GM19452 (cell line): ENCODE measurements around the gene ACSM2A.
"Not testable (repeated sequence)": the region's sequence is repeated elsewhere in the genome, so short reads cannot be mapped to it uniquely, and the experiment has no call there.

ENCODE experiments used
- ATAC-seq: cut with Tn5 transposase; IDR thresholded peaks from one replicate; pipeline ENCODE4 v1.9.1; 2021; ENCODE audit not compliant: unreplicated experiment

The ACSM2A gene, protein sequence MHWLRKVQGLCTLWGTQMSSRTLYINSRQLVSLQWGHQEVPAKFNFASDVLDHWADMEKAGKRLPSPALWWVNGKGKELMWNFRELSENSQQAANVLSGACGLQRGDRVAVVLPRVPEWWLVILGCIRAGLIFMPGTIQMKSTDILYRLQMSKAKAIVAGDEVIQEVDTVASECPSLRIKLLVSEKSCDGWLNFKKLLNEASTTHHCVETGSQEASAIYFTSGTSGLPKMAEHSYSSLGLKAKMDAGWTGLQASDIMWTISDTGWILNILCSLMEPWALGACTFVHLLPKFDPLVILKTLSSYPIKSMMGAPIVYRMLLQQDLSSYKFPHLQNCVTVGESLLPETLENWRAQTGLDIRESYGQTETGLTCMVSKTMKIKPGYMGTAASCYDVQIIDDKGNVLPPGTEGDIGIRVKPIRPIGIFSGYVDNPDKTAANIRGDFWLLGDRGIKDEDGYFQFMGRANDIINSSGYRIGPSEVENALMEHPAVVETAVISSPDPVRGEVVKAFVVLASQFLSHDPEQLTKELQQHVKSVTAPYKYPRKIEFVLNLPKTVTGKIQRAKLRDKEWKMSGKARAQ

DNA sequence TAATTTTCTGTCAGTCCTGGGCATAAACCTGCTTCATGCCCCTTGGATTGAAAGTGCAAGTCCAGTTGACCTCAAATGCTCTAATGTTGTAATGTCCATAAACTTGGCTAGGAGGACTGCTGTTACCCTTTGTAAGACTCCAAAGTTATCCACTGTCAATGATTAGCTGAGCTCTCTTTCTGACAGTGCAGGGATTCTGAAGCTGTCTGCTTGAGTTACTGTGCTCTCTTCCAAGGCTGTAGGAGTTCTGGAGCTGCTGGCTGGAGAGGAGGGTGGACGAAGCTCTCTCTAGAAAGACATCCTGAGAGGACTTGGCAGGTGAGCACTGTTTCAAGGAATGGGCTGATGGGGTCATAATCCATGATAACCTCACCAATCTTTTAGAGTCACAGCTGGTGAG is at the start of gene ACSM2A:
ACSM2A (plus strand) TSS at position 158 of the 400 bp plus-strand sequence. CDS start 8,594 bp downstream, outside the sequence.
- not testable (repeated sequence) for ATAC-seq

DNA sequence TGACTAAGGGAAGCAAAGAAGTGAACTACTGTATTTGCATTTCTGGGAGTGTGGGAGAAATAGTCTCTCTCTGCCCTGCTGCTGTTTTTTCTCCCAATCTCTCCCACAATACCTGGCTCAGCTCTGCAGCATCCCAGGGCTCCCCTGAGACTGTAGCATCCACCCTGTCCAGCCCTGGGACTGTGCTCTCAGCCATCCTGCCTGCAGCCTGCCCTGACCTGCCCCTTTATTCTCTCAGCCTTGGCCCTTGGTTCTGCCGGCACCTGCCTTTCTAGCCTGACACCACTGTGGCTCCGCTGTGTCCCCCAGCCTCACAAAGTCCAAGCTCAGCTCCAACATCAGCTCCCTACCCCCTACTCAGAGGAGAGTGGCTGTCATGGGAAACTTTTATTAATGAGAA is 48.7 kb upstream of the ACSM2A start:
- ATAC-seq = no peak

DNA sequence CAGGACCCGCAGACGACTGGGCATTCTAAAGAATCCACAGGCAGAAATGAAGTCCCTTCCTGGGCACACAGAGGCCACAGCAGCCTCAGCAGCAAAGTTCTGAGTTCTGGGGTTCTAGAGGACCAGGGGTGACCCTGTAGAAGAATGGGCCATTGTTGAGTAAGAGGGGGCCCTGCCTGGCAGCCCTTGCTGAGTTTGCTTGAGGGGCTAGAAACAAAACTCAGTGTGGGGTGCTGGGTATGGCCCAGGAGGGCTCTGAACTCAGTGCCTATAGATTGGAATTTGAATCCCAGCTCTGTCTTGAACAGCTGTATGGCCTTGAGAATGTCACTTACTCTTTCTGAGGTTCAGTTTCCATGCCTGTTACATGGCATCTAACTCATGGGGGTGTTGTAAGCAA is 46.7 kb upstream of the ACSM2A start, which contains the start of gene PDILT:
PDILT (minus strand) TSS at position 101 of the 400 bp plus-strand sequence. CDS start 5,437 bp downstream, outside the sequence.
- no peak for ATAC-seq

DNA sequence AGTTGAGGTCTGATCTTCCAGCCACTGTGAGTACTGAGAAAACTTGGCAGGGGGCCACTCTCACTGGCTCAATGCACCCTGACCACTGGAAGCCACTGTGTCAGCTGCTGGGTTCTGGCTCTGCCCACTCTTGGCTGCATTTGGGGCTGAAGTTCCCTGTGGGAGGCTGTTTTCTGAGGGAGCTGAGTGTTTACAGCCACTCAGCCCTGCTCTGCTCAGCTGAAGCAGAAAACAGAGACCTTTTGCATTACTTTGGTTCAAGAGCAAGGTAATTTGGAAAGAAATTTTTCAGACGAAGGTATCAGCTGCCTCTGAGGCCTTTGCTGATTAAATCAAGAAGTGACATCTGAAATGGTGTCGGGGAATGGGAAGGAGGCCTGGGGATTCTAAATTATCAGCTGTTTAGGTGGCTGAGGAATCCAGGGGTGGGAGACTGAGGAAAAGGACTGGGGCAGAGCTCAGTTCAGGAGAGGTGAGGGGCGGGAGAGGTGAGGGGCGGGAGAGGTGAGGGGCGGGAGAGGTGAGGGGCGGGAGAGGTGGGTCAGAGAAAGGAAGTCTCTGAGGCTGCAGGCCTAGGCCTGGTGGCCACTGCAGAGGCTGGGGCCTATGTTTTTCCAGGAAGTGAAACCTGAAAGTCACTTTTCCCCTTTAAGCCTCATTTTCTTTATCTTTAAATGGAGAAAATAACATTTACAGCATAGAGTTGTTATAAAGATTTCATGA is 41.8 kb upstream of the ACSM2A start, which contains the start of gene ACSM5:
ACSM5 (plus strand) TSS at position 137 of the 723 bp plus-strand sequence. CDS start 1,951 bp downstream, outside the sequence.
- peak; percentile 43 for ATAC-seq

DNA sequence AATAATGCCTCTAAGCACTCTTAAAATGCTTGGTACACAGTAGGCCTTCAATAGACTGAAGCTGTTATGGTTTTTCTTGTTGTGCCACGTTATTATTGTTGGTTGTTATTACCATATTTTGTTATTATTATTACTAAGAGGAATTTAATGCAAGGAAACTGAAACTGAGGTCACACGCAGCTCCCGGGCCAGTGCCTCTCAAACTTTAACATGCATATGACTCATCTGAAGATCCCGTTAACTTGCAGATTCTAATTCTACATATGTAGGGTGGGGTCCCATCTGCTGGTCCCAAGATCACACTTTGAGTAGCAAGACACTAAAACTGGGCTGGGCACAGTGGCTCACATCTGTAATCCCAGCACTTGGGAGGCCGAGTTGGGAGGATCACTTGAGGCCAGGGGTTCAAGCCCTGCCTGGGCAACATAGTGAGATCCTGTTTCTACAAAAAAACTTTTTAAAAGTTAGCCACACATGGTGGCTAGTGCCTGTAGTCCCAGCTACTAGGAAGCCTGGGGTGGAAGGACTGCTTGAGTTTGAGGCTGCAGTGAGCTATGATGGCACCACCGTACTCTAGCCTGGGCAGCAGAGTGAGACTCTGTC is 41.1 kb upstream of the ACSM2A start:
- ATAC-seq = peak; percentile 71

DNA sequence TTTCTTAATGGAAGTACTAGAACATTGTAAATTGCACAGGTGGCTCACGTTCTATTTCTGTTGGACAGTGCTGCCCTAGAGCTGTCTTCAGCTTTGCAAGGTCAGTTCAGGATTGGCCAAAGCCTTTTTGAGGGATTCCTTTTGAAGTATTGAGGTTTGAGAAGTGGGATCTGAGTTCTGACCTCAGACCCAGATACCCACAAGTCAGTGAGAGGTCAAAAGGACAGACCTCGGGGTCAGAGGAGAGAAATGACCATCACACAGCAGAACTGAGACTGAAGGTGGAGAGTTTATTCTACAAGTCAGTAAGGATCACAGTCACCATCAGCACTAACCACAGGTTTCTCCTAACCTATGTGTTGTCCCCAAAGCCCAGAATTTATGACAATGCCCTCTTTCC is 40.3 kb upstream of the ACSM2A start:
- no peak for ATAC-seq

DNA sequence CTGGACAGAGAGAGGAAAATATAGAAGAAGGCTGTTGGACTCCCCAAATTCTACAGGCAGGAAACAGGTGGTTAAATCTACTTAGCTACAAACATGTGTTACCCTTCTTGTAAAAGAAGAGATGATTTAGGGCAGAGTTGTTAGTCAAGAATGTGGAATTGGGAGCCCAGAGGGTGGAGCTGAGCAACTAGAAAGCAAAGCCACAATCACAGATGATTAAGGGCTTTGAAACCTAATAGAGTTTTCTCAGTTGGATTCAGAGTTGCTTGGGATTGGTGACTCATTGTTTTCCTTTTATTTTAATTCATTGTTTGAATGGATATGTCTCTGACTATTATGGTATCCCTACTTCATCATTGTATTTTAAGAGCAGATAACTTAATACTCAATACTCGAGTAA is 35.8 kb upstream of the ACSM2A start:
- ATAC-seq = no peak

DNA sequence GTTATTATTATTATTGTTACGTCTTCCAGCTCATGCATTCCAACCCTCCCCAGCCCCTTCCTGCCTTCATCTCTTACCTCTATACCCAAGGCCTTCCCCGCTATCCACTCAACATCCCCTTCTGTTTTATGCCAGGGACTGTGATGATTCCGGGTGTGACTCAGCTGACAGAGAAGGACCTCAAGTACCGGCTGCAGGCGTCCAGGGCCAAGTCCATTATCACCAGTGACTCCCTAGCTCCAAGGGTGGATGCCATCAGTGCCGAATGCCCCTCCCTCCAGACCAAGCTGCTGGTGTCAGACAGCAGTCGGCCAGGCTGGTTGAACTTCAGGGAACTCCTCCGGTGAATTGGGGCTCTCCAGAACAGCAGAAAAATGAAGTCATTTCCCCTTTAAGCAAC is 32.2 kb upstream of the ACSM2A start:
- ATAC-seq = not testable (repeated sequence)

DNA sequence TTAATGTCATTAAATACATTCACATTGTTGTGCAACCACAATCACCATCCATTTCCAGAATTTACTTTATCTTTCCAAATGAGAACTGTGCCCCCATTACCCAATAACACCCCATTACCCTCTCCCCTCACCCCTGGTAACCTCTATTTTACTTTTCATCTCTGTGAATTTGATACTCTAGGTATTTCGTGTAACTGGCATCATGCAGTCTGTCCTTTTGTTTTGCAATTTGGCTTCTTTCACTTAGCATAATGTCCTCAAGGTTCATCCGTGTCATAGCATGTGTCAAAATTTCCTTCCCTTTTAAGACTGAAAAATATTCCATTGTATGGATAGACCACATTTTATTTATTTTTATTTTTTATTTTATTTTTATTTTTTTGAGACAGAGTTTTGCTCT is 29.6 kb upstream of the ACSM2A start:
- not testable (repeated sequence) for ATAC-seq

DNA sequence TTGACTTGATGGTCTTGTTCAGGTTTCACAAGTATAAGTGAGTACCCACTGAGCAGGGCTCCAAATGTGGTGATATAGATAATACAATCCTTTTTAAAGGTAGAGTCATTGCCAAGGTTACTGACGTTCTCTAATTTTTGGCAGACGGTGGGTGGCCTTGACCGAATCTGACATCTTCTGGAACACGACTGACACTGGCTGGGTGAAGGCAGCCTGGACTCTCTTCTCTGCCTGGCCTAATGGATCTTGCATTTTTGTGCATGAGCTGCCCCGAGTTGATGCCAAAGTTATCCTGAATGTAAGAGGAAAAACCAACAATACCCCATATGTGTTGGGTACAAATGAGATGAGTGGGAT is 27.6 kb upstream of the ACSM2A start:
- ATAC-seq = not testable (repeated sequence)

DNA sequence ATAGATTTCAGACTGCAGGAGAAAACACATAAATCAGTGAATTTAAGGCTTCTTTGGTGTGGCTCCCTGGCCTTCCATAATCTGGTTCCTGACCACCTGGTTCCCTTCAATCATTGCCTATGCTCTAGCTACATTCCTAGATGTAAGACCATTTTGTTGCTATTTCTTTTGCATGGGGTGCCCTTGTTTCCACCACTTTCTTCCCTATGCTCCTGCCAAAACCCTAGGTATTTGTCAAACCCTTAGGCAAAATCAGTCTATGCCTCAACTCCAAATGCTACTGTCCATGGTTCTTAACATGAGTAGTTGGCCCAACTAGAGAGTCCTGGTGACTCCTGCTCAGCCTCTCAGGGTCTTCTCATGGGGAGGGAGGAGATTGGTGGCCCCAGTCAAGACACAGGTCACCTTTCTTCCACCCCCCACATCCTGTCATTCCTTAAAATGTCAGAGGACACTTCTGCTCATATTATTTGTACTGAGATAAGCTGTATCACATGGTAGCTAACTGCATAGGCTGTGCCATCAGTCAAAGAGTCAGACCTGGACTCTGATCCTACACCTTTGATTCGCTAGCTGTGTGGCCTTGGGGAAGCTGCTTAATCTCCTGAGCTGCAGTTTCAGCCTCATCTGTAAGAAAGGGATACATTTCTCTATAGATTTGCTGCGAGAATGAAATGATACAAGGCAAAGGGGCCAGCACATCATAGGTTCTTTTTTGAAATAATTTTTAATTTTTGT is 27.0 kb upstream of the ACSM2A start:
- no peak for ATAC-seq

DNA sequence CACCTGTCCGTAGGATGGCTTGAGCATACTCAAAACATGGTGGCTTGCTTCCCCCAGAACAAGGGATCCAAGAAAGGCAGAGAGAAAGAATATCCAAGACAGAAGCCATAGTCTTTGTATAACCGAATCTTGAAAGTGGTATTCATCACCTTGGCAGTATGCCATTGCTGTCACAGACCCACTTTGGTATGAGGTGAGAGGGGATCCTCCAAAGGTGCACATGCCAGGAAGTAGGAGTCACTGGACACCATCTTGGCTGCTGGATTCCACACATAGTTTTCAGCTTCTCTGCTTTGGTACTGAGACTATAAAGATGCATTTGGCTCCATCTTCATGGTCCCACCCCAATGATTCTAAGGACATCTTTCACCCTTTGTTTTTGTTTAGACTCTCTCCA is 23.9 kb upstream of the ACSM2A start:
- ATAC-seq = not testable (repeated sequence)

DNA sequence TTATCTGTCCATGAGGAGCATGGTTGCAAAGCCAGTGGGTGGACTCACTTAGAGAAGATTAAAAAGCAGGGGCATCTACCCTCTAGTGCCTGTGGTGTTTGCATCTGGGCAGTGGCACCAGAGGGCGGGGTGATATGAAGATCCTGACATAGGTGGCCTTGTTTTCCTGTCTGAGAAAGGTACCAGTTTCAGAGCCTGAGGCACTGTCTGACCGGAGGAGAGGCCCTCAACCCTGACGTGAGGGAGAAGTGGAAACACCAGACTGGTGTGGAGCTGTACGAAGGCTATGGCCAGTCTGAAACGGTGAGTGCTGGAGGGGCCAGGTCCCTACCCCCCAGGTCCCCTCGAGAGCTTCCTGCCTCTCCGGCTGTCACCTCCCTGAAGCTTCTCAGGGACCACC is 21.8 kb upstream of the ACSM2A start:
- ATAC-seq = not testable (repeated sequence)

DNA sequence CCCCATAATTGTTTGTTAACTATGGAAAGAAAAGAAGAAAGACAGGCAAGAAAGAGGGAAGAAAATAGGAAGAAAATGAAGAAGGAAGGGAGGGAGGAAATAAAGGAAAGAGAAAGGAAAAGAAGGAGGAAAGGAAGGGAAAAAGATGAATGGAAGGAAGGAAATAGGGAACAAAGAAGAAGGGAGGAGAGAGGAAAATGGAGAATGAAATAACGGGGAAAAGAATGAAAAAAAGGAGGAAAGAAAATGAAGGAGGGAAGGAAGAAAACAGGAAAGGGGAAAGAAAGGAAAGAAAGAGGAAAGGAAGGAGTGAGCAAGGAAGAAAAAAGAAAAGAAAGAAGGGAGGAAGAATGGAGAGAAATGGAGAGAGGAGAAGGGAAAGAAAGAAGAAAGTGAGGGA is 20.8 kb upstream of the ACSM2A start:
- not testable (repeated sequence) for ATAC-seq

DNA sequence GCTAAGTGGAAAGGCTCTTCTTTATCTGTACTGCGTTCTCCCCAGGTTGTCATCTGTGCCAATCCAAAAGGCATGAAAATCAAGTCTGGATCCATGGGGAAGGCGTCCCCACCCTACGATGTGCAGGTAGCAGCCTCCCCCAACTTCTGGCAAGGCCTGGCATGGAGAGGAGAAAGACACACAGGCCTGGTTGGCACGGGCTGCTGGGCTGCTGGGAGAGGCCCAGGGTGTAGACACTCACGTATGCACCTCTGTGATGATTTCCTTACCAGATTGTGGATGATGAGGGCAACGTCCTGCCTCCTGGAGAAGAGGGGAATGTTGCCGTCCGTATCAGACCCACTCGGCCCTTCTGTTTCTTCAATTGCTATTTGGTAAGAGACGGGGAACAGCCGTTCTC is 20.4 kb upstream of the ACSM2A start:
- ATAC-seq = no peak

DNA sequence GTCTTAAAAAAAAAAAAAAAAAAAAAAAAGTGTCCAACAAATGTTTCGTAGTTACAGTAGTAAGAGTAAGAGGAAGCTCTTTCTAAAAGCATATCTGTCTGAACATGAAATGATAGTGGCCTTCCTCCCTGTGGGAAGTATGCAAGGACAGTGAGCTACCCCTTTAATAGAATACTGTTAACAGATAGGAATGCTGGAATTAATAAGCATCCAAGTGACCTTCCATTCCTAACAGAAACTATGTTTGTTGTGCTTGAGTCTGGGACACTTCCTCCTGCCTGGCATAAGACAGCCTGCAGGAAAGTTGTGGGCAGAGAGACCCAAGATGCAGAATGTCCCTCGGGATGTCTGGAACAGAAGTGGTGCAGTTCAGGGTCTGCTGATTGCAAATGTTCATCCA is 12.4 kb upstream of the ACSM2A start:
- ATAC-seq = not testable (repeated sequence)

DNA sequence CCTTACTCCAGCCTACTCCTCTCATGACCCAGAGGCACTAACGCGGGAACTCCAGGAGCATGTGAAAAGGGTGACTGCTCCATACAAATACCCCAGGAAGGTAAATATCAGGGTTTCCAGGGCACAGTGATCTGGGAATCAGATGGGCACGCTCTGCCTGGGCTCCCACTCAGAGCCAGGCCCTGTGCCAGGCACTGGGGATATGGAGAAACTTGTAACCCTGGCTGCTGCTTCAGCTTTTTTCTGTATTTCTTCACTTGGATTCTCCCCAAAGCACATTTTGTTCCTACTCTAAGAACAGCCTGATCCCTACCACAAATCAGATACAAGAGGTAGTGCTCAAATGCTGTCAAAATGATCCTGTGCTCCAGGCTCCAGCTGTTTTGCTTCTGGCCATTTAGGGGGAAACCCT is 11.5 kb upstream of the ACSM2A start:
- ATAC-seq = not testable (repeated sequence)

DNA sequence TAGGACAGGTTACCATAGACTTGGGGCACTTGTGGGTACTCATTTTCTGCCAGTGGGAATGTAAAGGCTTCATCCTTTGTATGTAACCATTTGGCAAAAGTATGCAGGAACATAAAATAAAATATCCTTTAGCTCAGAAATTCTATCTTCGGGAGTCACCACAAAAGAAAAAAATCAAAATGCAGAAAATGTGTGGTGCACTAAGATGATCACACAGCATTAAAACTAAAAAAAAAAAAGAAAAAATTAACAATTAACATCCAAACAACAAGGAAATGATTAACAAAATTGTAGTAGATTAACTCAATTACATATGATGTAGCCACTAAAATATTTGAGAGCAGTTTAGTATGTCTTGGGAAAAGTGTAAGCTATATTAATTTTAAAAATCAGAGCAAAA is 10.6 kb upstream of the ACSM2A start:
- ATAC-seq = not testable (repeated sequence)

DNA sequence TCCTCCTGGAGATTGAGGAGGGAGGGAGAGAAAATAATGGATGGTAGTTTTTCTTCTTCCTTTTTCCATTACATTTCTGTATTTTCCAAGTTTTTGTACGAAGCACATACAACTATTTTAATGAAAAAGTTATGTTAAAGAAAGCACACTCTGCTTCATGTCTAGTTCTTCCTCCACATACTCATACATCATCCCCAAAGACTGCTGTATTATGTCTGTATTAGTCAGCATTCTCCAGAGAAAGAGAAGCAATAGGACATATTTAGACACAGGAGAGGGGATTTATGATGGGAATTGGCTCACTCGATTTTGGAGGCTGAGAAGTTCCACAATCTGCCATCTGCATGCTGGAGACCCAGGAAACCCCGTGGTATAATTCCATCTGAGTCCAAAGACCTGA is 10.1 kb upstream of the ACSM2A start:
- no peak for ATAC-seq

DNA sequence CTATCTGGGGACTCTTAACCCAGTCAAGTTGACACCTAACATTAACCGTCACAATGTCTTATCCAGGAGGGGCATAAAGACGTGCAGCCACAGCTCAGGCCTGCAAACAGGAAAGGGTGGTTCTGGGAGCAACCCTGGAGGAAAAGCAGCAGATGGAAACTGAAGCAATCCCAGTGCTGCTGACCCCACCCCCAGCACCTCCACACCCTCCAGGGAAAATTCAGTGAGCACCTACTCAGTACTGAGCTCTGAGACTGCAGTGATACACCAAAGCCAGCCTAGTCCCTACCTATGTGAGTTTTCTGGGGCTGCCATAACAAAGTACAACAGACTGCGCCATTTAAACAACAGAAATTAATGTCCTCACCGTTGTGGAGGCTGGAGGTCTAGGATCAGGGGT is 9.5 kb upstream of the ACSM2A start:
- not testable (repeated sequence) for ATAC-seq
